SK-N-SH (cell line): ENCODE data around the gene OR4D11. TPM values are rescaled to one million over a fixed set of nuclear protein-coding genes. Genes with fewer than 3 reads are reported as not detected.
A peak's percentile ranks its signal among the peaks of the same experiment; 100 is the strongest.

ENCODE experiments used
- CTCF ChIA-PET: fragments of 300-600, 350-600 bp; formaldehyde crosslinking; extraction: SDS; loops from one replicate; lab custom pipeline; 2021; lab: Yijun Ruan, JAX
- POLR2A ChIA-PET: fragments of 350-600 bp; sonication (Branson Sonifier 250); formaldehyde crosslinking; extraction: SDS; loops from one replicate; lab custom pipeline; 2020; ENCODE audit warnings: antibody characterized with exemption, inconsistent platforms; lab: Yijun Ruan, JAX
- DNase-seq: peaks from one replicate; pipeline ENCODE4 v3.0.0; 2012
- H2AFZ ChIP-seq: fragments of 200-600 bp; sonication (generic); 2 replicates; pipeline ENCODE4 v1.8.1; 2016; ENCODE audit warnings: antibody characterized with exemption, mild to moderate bottlenecking, low read depth
- H3F3A ChIP-seq: fragments of 200-600 bp; sonication (generic); replicated peaks from 2 replicates; pipeline ENCODE3; 2016; ENCODE audit warnings: antibody characterized with exemption, mild to moderate bottlenecking; ENCODE audit not compliant: insufficient read depth
- H3K27ac ChIP-seq, 2 experiments: fragments of 200-500 bp in 1 of 2; fragments of 200-600 bp in 1 of 2; sonication (Bioruptor generic) in 1 of 2; sonication (generic), shearing (Covaris generic) in 1 of 2; 2 replicates each; pipeline versions ENCODE4 v1.5.1 to v1.6.1; 2014 to 2016; ENCODE audit warnings: low read depth in 2 of 2, inconsistent platforms in 1 of 2, low read length in 1 of 2, mild to moderate bottlenecking in 1 of 2, mixed read lengths in 1 of 2
- H3K27me3 ChIP-seq: fragments of 200-600 bp; sonication (generic), shearing (Covaris generic); 2 replicates; pipeline ENCODE4 v1.6.1; 2016; ENCODE audit warnings: mixed run types; ENCODE audit not compliant: insufficient read depth
- H3K36me3 ChIP-seq, 2 experiments: fragments of 200-500 bp in 1 of 2; fragments of 200-600 bp in 1 of 2; sonication (Bioruptor generic) in 1 of 2; sonication (generic) in 1 of 2; replicated peaks in 1 of 2; 2 replicates each; pipeline versions ENCODE3 to v1.5.1; 2014 to 2016; ENCODE audit warnings: low read length in 1 of 2, mild to moderate bottlenecking in 1 of 2; ENCODE audit not compliant: insufficient read depth in 2 of 2, control insufficient read depth in 1 of 2
- H3K4me1 ChIP-seq, 2 experiments: fragments of 200-500 bp in 1 of 2; fragments of 200-600 bp in 1 of 2; sonication (Bioruptor generic) in 1 of 2; sonication (generic), shearing (Covaris generic) in 1 of 2; 2 replicates each; pipeline versions ENCODE4 v1.5.1 to v1.6.1; 2014 to 2016; ENCODE audit warnings: low read depth in 1 of 2, low read length in 1 of 2, mixed run types in 1 of 2; ENCODE audit not compliant: insufficient read depth in 2 of 2, control insufficient read depth in 1 of 2
- H3K4me2 ChIP-seq: fragments of 200-600 bp; sonication (generic), shearing (Covaris generic); 2 replicates; pipeline ENCODE4 v1.6.1; 2017; ENCODE audit warnings: mixed run types
- H3K4me3 ChIP-seq, 2 experiments: fragments of 200-500 bp in 1 of 2; fragments of 200-600 bp in 1 of 2; sonication (Bioruptor generic) in 1 of 2; sonication (generic), shearing (Covaris generic) in 1 of 2; 2 replicates each; pipeline versions ENCODE4 v1.5.1 to v1.8.1; 2014 to 2016; ENCODE audit warnings: low read depth in 2 of 2, inconsistent platforms in 1 of 2, low read length in 1 of 2, mild to moderate bottlenecking in 1 of 2, mixed read lengths in 1 of 2, moderate library complexity in 1 of 2
- H3K79me2 ChIP-seq: fragments of 200-600 bp; sonication (generic); 2 replicates; pipeline ENCODE4 v1.8.1; 2017; ENCODE audit warnings: mild to moderate bottlenecking; ENCODE audit not compliant: insufficient read depth
- H3K9ac ChIP-seq: fragments of 200-600 bp; sonication (generic); 2 replicates; pipeline ENCODE4 v1.6.1; 2017; ENCODE audit warnings: mixed run types
- H3K9me2 ChIP-seq: fragments of 200-600 bp; sonication (generic); 2 replicates; pipeline ENCODE4 v1.6.1; 2017; ENCODE audit warnings: mixed run types
- H3K9me3 ChIP-seq: fragments of 200-600 bp; sonication (generic); 2 replicates; pipeline ENCODE4 v1.6.1; 2017; ENCODE audit warnings: mixed run types, mild to moderate bottlenecking, moderate library complexity
- H4K20me1 ChIP-seq: fragments of 200-600 bp; sonication (generic); 2 replicates; pipeline ENCODE4 v1.6.1; 2017; ENCODE audit warnings: mild to moderate bottlenecking, mixed run types; ENCODE audit not compliant: insufficient read depth
- ELF1 ChIP-seq: IDR thresholded peaks from 2 replicates; pipeline ENCODE4 v1.4.0; 2012
- EZH2phosphoT487 ChIP-seq: fragments of 200-600 bp; sonication (generic); IDR thresholded peaks from 2 replicates; pipeline ENCODE4 v1.6.1; 2017; ENCODE audit warnings: low read depth, mixed run types, mild to moderate bottlenecking, antibody characterized with exemption, moderate library complexity, borderline replicate concordance
- FOSL2 ChIP-seq: IDR thresholded peaks from 2 replicates; pipeline ENCODE4 v1.4.0; 2012; ENCODE audit warnings: low read depth, mild to moderate bottlenecking, moderate library complexity, borderline replicate concordance
- FOXJ3 ChIP-seq: sonication (generic); formaldehyde crosslinking; IDR thresholded peaks from 2 replicates; pipeline ENCODE4 v1.5.1; 2020; ENCODE audit warnings: mild to moderate bottlenecking, missing genetic modification reagents
- FOXM1 ChIP-seq: IDR thresholded peaks from 2 replicates; pipeline ENCODE4 v1.4.0; 2012; ENCODE audit warnings: low read depth, mild to moderate bottlenecking
- GABPA ChIP-seq: IDR thresholded peaks from 2 replicates; pipeline ENCODE4 v1.4.0; 2012; ENCODE audit warnings: low read depth, mild to moderate bottlenecking
- GATA2 ChIP-seq: sonication (generic); formaldehyde crosslinking; IDR thresholded peaks from 2 replicates; pipeline ENCODE4 v1.5.0; 2020; ENCODE audit warnings: mild to moderate bottlenecking, missing genetic modification reagents
- IRF3 ChIP-seq: fragments of 150-350 bp; IDR thresholded peaks from 2 replicates; pipeline ENCODE4 v1.6.1; 2016; ENCODE audit warnings: mild to moderate bottlenecking, low read depth, low read length
- JUND ChIP-seq: IDR thresholded peaks from 2 replicates; pipeline ENCODE4 v1.4.0; 2012
- MAX ChIP-seq: IDR thresholded peaks from 2 replicates; pipeline ENCODE4 v1.4.0; 2012; ENCODE audit warnings: low read depth
- MEF2A ChIP-seq: IDR thresholded peaks from 2 replicates; pipeline ENCODE4 v1.4.0; 2012; ENCODE audit warnings: low read depth, borderline replicate concordance
- MXI1 ChIP-seq: IDR thresholded peaks from 2 replicates; pipeline ENCODE4 v1.6.1; 2012; ENCODE audit warnings: mild to moderate bottlenecking, low read depth, low read length, improper control_type of control experiment
- NRF1 ChIP-seq: IDR thresholded peaks from 2 replicates; pipeline ENCODE4 v1.6.1; 2012; ENCODE audit warnings: low read depth, mild to moderate bottlenecking, low read length
- POLR2AphosphoS5 ChIP-seq: IDR thresholded peaks from 2 replicates; pipeline ENCODE4 v1.6.1; 2012; ENCODE audit warnings: low read depth, low read length
- RAD21 ChIP-seq: IDR thresholded peaks from 2 replicates; pipeline ENCODE4 v1.6.1; 2012; ENCODE audit warnings: mild to moderate bottlenecking, low read length
- RFX5 ChIP-seq: IDR thresholded peaks from 2 replicates; pipeline ENCODE4 v1.6.1; 2012; ENCODE audit warnings: mild to moderate bottlenecking, improper control_type of control experiment, low read length
- SIN3A ChIP-seq: IDR thresholded peaks from 2 replicates; pipeline ENCODE4 v1.6.1; 2012; ENCODE audit warnings: low read depth, mild to moderate bottlenecking, low read length, moderate library complexity, borderline replicate concordance
- SMC3 ChIP-seq: IDR thresholded peaks from 2 replicates; pipeline ENCODE4 v1.6.1; 2012; ENCODE audit warnings: low read depth, low read length, improper control_type of control experiment
- TAF1 ChIP-seq: IDR thresholded peaks from 2 replicates; pipeline ENCODE4 v1.6.1; 2012; ENCODE audit warnings: low read depth, mild to moderate bottlenecking, low read length, moderate library complexity, borderline replicate concordance
- TCF12 ChIP-seq: IDR thresholded peaks from 2 replicates; pipeline ENCODE4 v1.4.0; 2012
- YY1 ChIP-seq: IDR thresholded peaks from 2 replicates; pipeline ENCODE4 v1.4.0; 2012; ENCODE audit warnings: low read depth, mild to moderate bottlenecking
- ZBTB33 ChIP-seq: IDR thresholded peaks from 2 replicates; pipeline ENCODE4 v1.4.0; 2012; ENCODE audit warnings: low read depth, borderline replicate concordance
- WGBS: methylation state at CpG from one replicate; pipeline ENCODE4 v1.1.6; 2017; ENCODE audit warnings: low lambda C conversion rate; 5-methylcytosine and 5-hydroxymethylcytosine counted together
- polyA plus RNA-seq, 3 experiments: library from polyadenylated mRNA; depleted of rRNA; stranded (reverse); fragments of >200 nt; gene quantifications; 2 replicates each; pipeline ENCODE4 v1.2.3, GENCODE V29; 2012
- TF ChIP-seq, protein P1 (sequence below): IDR thresholded peaks from 2 replicates; pipeline ENCODE4 v1.6.1; 2012; ENCODE audit warnings: mild to moderate bottlenecking, low read depth, low read length, moderate library complexity
- TF ChIP-seq, protein P2 (sequence below): fragments of 200-600 bp; sonication (generic); IDR thresholded peaks from 2 replicates; pipeline ENCODE4 v1.6.1; 2017; ENCODE audit warnings: antibody characterized with exemption, mild to moderate bottlenecking, moderate library complexity
- TF ChIP-seq, protein P3 (sequence below): IDR thresholded peaks from 2 replicates; pipeline ENCODE4 v1.4.0; 2012; ENCODE audit warnings: low read depth, borderline replicate concordance

OR4D11 gene
- polyA plus RNA-seq, 1 of the 3 experiments (the other 2 are of a cell fraction): not detected

- Histone ChIP-seq H3K36me3 (no peaks in the 10 kb centered on the region), H3K27me3 (no peaks in the 10 kb centered on the region), H2AFZ (peak overlapping the region; percentile 88), H4K20me1 (no peaks in the 10 kb centered on the region), H3K9ac (peak overlapping the region; percentile 86), H3K9me2 (no peaks in the 10 kb centered on the region), H3F3A (peaks cover 37% of the 10 kb centered on the region), H3K9me3 (no peaks in the 10 kb centered on the region), H3K27ac (peak overlapping the region; percentile 91 to 93), H3K79me2 (no peaks in the 10 kb centered on the region), H3K4me1 (peaks cover 0 to 2% of the 10 kb centered on the region in 2 experiments; a peak in 2 of 4 replicates), H3K4me2 (peak overlapping the region; percentile 74), H3K4me3 (peak overlapping the region; percentile 66 to 77)
- ChIA-PET CTCF (interaction anchor here (1.3 to 4.0 kb wide), 2 partner anchors 11 to 16 kb away, joined by 4 to 17 read pairs; no protein-coding TSS in a partner anchor), POLR2A (no interaction called here)
- 1% methylated on average over 30 of the region's 31 CpGs for WGBS
- DNase-seq: peak; percentile 81
- TF ChIP-seq, protein P1, sequence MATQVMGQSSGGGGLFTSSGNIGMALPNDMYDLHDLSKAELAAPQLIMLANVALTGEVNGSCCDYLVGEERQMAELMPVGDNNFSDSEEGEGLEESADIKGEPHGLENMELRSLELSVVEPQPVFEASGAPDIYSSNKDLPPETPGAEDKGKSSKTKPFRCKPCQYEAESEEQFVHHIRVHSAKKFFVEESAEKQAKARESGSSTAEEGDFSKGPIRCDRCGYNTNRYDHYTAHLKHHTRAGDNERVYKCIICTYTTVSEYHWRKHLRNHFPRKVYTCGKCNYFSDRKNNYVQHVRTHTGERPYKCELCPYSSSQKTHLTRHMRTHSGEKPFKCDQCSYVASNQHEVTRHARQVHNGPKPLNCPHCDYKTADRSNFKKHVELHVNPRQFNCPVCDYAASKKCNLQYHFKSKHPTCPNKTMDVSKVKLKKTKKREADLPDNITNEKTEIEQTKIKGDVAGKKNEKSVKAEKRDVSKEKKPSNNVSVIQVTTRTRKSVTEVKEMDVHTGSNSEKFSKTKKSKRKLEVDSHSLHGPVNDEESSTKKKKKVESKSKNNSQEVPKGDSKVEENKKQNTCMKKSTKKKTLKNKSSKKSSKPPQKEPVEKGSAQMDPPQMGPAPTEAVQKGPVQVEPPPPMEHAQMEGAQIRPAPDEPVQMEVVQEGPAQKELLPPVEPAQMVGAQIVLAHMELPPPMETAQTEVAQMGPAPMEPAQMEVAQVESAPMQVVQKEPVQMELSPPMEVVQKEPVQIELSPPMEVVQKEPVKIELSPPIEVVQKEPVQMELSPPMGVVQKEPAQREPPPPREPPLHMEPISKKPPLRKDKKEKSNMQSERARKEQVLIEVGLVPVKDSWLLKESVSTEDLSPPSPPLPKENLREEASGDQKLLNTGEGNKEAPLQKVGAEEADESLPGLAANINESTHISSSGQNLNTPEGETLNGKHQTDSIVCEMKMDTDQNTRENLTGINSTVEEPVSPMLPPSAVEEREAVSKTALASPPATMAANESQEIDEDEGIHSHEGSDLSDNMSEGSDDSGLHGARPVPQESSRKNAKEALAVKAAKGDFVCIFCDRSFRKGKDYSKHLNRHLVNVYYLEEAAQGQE: peak; percentile 17; the same call in 1 of the 2 replicates
- peak; percentile 17; the same call in 1 of the 2 replicates for TF ChIP-seq YY1
- TF ChIP-seq JUND: no peak
- TF ChIP-seq RFX5: no peak
- TF ChIP-seq GATA2 (CRISPR knock-in tag): no peak
- peak; percentile 61; the same call in 1 of the 2 replicates for TF ChIP-seq ELF1
- no peak for TF ChIP-seq IRF3
- peak; percentile 75 for TF ChIP-seq NRF1
- peak; percentile 47; the same call in 1 of the 2 replicates for TF ChIP-seq FOSL2
- TF ChIP-seq FOXJ3 (CRISPR knock-in tag): no peak
- TF ChIP-seq SMC3: no peak
- TF ChIP-seq FOXM1: no peak
- no peak for TF ChIP-seq EZH2phosphoT487
- TF ChIP-seq GABPA: peak; percentile 17; the same call in 1 of the 2 replicates
- 0 out of 2 replicates have a peak, but pooled peaks have one; percentile 0 for TF ChIP-seq MXI1
- TF ChIP-seq, protein P2, sequence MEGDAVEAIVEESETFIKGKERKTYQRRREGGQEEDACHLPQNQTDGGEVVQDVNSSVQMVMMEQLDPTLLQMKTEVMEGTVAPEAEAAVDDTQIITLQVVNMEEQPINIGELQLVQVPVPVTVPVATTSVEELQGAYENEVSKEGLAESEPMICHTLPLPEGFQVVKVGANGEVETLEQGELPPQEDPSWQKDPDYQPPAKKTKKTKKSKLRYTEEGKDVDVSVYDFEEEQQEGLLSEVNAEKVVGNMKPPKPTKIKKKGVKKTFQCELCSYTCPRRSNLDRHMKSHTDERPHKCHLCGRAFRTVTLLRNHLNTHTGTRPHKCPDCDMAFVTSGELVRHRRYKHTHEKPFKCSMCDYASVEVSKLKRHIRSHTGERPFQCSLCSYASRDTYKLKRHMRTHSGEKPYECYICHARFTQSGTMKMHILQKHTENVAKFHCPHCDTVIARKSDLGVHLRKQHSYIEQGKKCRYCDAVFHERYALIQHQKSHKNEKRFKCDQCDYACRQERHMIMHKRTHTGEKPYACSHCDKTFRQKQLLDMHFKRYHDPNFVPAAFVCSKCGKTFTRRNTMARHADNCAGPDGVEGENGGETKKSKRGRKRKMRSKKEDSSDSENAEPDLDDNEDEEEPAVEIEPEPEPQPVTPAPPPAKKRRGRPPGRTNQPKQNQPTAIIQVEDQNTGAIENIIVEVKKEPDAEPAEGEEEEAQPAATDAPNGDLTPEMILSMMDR: peak; percentile 55
- TF ChIP-seq SIN3A: no peak
- no peak for TF ChIP-seq ZBTB33
- TF ChIP-seq MAX: peak; percentile 52; the same call in 1 of the 2 replicates
- TF ChIP-seq MEF2A: no peak
- TF ChIP-seq, protein P3, sequence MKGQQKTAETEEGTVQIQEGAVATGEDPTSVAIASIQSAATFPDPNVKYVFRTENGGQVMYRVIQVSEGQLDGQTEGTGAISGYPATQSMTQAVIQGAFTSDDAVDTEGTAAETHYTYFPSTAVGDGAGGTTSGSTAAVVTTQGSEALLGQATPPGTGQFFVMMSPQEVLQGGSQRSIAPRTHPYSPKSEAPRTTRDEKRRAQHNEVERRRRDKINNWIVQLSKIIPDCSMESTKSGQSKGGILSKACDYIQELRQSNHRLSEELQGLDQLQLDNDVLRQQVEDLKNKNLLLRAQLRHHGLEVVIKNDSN: peak; percentile 42; the same call in 1 of the 2 replicates
- TF ChIP-seq TCF12: peak; percentile 34
- peak; percentile 53; the same call in 1 of the 2 replicates for TF ChIP-seq TAF1
- TF ChIP-seq RAD21: no peak
- TF ChIP-seq POLR2AphosphoS5: 0 out of 2 replicates have a peak, but pooled peaks have one; percentile 18
Observed at GRCh38 chr11:59550368-59550841, 47.0 kb downstream of the OR4D11 start.
